ENCODE data around the gene NDC1.
"Not testable (repeated sequence)": the region's sequence is repeated elsewhere in the genome, so short reads cannot be mapped to it uniquely, and the experiment has no call there.

Gene NDC1

DNA sequence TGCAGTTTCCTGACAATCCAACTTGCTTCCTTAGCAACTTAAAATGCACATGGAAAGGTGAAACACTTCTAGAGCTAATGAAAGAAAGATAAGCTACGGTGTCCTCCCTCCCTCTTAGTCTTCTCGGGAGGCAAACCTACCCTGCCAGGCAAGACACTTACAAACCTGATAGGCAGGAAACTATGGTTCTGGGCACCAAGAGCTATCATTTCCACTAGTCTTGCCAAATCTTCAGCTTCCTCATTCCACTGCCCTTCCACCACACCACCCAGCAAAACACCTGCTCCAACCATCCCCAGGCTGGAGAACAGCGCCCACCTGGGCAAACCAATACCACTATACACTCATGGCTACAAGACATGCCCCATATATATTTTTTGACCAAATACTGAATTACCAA is 15.2 kb downstream of the NDC1 start:
- no peak for DNase-seq (ENCODE audit: low read depth)

GRCh38 chr1:53821380-53821779 is 16.7 kb downstream of the NDC1 start:
- no peak for DNase-seq (ENCODE audit: low read depth)

- no peak for DNase-seq (ENCODE audit: low read depth)
Observed at GRCh38 chr1:53819387-53819786, 18.7 kb downstream of the NDC1 start.

DNA sequence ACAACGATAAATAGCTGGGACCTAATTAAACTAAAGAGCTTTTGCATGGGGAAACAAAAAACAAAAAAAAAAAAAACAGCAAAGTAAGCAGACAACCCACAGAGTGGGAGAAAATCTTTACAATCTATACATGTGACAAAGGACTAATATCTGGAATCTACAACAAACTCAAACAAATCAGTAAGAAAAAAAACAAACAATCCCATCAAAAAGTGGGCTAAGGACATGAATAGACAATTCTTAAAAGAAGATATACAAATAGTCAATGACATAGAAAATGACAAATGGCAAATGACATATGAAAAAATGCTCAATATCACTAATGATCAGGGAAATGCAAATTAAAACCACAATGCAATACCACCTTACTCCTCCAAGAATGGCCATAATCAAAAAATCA is 21.5 kb downstream of the NDC1 start:
- DNase-seq (ENCODE audit: low read depth): not testable (repeated sequence)

DNA sequence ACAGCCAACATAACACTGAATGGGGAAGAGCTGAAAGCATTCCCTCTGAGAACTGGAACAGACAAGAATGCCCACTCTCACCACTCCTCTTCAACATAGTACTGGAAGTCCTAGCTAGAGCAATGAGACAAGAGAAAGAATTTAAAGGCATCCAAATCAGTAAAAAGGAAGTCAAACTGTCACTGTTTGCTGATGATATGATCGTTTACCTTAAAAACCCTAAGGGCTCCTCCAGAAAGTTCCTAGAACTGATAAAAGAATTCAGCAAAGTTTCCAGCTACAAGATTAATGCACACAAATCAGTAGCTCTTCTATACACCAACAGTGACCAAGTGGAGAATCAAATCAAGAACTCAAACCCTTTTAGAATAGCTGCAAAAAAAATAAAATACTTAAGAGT is 22.6 kb downstream of the NDC1 start:
- DNase-seq (ENCODE audit: low read depth): not testable (repeated sequence)

DNA sequence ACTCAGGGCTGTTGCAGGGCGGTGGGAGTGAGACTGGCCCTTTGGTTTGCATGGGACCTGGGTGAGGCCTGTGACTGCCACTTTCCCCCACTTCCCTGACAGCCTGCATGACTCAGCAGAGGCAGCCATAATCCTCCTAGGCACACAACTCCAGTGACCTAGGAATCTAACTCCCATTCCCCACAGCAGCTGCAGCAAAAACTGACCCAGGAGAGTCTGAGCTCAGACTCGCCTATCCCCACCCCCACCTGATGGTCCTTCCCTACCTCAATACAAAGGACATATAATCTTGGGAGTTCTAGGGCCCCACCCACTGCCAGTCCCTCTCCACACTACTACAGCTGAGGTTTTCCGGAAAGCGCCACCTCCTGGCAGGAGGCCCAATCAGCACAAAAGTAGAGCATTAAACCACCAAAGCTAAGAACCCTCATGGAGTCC is 26.7 kb downstream of the NDC1 start:
- DNase-seq (ENCODE audit: low read depth): no peak

DNA sequence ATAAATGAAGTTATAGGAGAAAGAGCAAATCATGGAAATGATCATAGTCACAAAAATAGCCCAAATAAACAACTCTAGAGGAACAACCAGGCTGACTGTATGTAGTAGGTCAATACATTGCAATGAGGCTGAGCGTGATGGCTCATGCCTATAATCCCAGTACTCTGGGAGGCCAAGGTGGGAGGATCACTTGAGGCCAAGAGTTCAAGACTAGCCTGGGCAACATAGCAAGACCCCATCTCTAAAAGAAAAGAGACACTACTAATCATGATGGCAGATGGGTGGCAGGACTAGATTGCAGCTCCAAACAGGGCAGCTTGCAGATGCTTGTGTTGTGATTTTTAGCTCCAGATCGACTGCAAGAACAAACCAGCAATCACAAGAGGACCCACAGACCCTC is 27.6 kb downstream of the NDC1 start:
- DNase-seq (ENCODE audit: low read depth): no peak

DNA sequence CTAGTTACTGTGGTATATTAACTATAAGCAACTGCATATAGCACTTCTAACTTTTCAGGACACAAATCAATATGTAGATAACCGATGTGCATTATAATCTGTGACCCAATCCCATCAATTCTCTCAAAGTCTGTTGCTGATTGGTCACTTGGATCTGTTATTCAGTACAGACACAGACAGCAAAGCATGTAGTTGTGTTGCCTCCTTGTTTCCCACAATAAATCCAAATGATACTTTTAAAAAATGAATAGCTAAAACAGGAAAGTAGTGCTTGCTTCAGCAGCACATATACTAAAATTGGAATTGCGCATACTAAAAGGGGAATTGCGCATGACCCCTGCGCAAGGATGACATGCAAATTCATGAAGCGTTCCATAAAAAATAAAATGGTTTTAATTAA is 28.1 kb downstream of the NDC1 start:
- no peak for DNase-seq (ENCODE audit: low read depth)

DNA sequence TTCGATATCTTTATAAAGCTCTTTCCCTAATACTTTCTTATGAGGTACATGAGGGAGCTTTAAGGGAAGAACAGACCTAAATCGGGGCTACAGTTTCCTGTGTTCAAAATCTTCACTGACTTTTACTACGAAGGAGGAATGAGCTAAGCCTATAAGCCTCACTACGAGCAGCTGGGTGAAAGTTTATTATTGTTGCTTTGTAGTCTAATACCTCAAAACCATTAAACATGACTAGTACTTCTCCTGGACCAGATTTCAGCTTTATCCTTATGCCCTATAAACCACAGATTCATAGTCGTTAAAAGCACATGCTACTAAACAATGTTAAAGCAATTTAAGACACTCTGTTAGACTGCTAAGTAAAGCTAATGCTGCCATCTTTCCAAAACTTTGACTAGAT is 30.2 kb downstream of the NDC1 start:
- no peak for DNase-seq (ENCODE audit: low read depth)

- no peak for DNase-seq (ENCODE audit: low read depth)
Observed at GRCh38 chr1:53804791-53805505, 33.1 kb downstream of the NDC1 start.

- no peak for DNase-seq (ENCODE audit: low read depth)
Observed at GRCh38 chr1:53804181-53804580, 33.9 kb downstream of the NDC1 start.

GRCh38 chr1:53800621-53801020 is 37.5 kb downstream of the NDC1 start:
- no peak for DNase-seq (ENCODE audit: low read depth)

- DNase-seq (ENCODE audit: low read depth): no peak
Observed at GRCh38 chr1:53799141-53799540, 39.0 kb downstream of the NDC1 start.

DNA sequence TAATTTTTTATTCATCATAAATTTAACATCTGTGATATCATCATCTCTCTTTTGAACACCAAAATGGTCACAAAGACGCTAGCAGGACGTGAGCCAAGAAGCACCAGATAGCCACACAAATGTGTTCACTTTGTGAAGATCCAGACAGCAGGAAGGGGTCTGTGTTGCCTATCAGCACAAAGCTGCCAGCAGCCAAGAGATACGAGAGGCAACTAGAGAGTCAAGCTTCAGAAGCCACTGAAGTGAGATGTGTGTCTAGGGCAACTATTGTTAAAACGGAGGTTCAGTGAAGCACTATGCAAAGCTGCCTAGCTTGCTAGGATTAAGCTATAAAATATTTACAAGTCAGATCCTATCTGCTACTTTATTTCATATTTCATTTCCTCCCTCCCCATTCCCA is 45.3 kb downstream of the NDC1 start:
- no peak for DNase-seq (ENCODE audit: low read depth)

- DNase-seq (ENCODE audit: low read depth): no peak
Observed at GRCh38 chr1:53787655-53788054, 50.4 kb downstream of the NDC1 start.

DNA sequence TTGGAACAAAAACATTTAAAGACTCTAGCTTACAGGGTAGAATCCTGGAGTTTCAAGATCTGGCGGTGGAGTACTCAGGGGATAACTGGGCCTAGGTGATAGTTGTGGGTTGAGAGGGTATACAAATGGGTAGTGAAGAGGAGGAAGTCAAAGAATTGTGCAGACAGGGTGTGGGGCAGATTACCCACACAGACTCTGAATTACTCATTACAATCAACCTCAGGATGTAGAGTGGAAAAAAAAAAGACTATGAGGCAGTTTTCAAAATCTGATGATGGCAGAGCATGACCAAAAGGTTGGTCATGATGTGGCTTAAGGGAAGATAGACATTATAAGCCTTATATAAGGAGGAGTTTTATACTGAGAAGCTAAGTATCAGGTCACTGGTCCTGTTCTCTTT is 55.0 kb downstream of the NDC1 start:
- DNase-seq (ENCODE audit: low read depth): no peak

GRCh38 chr1:53781654-53782053 is 56.4 kb downstream of the NDC1 start:
- DNase-seq (ENCODE audit: low read depth): no peak

- DNase-seq (ENCODE audit: low read depth): no peak
Observed at GRCh38 chr1:53777272-53777671, 60.8 kb downstream of the NDC1 start.

- DNase-seq (ENCODE audit: low read depth): no peak
Observed at GRCh38 chr1:53771648-53772047, 66.4 kb downstream of the NDC1 start.

DNA sequence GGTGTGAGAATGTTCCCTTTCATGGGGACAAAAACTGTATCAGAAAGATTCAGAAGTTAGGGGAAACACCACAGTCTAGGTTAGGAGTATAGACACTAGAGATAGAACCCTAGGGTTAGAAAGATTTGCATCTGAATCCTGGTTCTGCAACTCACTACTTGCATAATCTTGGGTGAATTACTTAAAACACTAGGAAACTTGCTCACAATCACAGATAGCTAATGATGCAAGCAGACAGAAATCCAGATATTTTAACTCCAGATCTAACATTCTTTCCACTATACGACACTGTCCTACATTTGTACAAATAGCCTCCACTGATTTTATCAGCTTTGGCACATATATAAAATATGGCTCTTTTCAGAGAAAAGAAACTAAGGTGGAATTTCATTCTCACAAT is 68.3 kb downstream of the NDC1 start:
- no peak for DNase-seq (ENCODE audit: low read depth)

DNA sequence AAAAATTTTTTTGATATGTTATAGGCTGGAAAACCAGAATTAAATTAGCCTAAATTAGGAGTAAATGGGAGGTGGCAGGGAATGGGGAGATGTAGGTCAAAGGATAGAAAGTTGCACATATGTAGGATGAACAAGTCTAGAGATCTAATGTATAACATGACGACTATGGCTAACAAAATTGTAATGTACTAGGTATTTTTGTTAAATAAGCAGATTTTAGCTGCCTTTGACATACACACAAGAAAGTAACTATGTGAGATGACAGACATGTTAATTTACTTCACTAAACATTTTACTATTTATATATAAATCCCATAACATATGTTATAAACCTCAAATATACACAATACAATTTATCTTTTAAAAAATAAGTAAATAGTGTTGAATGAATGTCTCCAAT is 68.9 kb downstream of the NDC1 start:
- no peak for DNase-seq (ENCODE audit: low read depth)

- no peak for DNase-seq (ENCODE audit: low read depth)
Observed at GRCh38 chr1:53766831-53767405, 71.2 kb downstream of the NDC1 start.

DNA sequence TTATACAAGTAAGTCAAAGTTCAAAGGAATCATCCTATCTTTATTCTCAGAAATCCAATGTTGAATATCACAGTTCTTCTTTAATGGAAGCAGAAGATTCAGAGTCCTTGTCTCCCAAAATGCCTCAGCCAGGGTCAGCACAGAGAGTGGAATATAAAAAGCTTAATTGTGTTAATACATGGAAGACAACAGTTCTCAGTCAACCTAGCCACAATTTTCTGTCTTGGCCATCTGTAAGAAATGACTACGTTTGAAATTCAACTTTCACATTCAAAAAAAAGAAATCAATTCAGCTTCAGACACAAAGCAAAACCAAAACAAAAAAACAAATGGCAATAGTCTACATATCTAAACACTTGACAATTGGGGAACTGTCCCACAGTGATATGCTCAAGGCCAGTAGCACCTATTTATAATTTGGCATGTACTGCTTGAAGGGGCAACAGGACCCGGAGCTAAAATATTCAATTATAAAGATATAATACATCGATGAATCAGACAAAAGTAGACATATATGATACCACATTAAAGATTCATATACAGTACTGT is 71.8 kb downstream of the NDC1 start:
- no peak for DNase-seq (ENCODE audit: low read depth)

DNA sequence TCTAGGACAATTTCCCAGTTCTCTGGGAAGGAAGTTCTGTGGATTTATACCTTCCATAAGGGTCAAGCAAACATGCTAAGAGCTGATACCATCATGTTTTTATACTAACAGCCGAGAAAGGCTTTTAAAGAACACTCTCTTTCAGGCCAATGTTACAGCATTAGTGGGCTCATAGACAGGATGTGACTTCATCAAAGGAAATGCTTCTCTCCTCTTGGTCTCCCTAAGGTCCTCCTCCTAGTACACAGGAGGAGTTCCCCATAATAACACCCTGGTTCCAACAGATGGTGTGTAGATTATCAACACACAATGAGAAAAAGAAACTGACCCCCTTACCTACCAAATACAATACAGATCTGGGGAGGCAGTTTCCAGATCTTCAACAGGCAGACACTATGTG is 72.4 kb downstream of the NDC1 start:
- DNase-seq (ENCODE audit: low read depth): no peak
